AG09309 (cell line): Measurements from ENCODE around the gene CELSR1.

Experiments
- DNase-seq: peaks from one replicate; pipeline ENCODE4 v3.0.0-alpha.2; 2010; ENCODE audit warnings: low read depth
- H3K4me3 ChIP-seq: 2 replicates; pipeline ENCODE4 v1.5.1; 2011; ENCODE audit warnings: mild to moderate bottlenecking, low read depth, low read length, moderate library complexity; ENCODE audit not compliant: control insufficient read depth
- CTCF ChIP-seq: IDR thresholded peaks from 2 replicates; pipeline ENCODE4 v1.5.1; 2011; ENCODE audit warnings: mild to moderate bottlenecking, low read depth, low read length, inconsistent platforms; ENCODE audit not compliant: insufficient read depth, control insufficient read depth; ENCODE audit errors: missing control alignments

The CELSR1 gene

GRCh38 chr22:46442217-46442853 lies 95.1 kb downstream of the CELSR1 start:
- TF ChIP-seq CTCF = no peak
- no peak overlapping the region for H3K4me3 ChIP-seq
- DNase-seq = no peak

GRCh38 chr22:46439576-46440465 lies 97.6 kb downstream of the CELSR1 start:
- DNase-seq = no peak
- no peak for TF ChIP-seq CTCF
- H3K4me3 ChIP-seq = no peak overlapping the region

GRCh38 chr22:46439111-46439510 lies 98.3 kb downstream of the CELSR1 start:
- DNase-seq = no peak
- no peak overlapping the region for H3K4me3 ChIP-seq
- TF ChIP-seq CTCF = no peak

GRCh38 chr22:46437671-46438440 lies 99.6 kb downstream of the CELSR1 start:
- TF ChIP-seq CTCF = no peak
- DNase-seq = no peak
- H3K4me3 ChIP-seq = no peak overlapping the region

GRCh38 chr22:46436595-46437175 lies 100.7 kb downstream of the CELSR1 start:
- H3K4me3 ChIP-seq = no peak overlapping the region
- TF ChIP-seq CTCF = no peak
- DNase-seq = no peak

- no peak for TF ChIP-seq CTCF
- H3K4me3 ChIP-seq = no peak overlapping the region
- no peak for DNase-seq
Measured at GRCh38 chr22:46433318-46433717, 104.1 kb downstream of the CELSR1 start.
